GM12892 (cell line): ENCODE measurements around the gene MEIKIN.

Experiments used
- POLR2A ChIP-seq: IDR thresholded peaks from 2 replicates; pipeline ENCODE4 v1.6.1; 2011; ENCODE audit warnings: low read depth, low read length, control low read depth
- POLR2AphosphoS5 ChIP-seq: IDR thresholded peaks from 2 replicates; pipeline ENCODE4 v1.6.1; 2011; ENCODE audit warnings: low read depth, low read length, control low read depth
- TAF1 ChIP-seq: IDR thresholded peaks from 2 replicates; pipeline ENCODE4 v1.6.1; 2011; ENCODE audit warnings: low read depth, mild to moderate bottlenecking, control low read depth, low read length, borderline replicate concordance

GRCh38 chr5:131947445-131947844, 2.0 kb upstream of the MEIKIN start:
- TF ChIP-seq POLR2AphosphoS5 = no peak
- no peak for TF ChIP-seq POLR2A
- TF ChIP-seq TAF1 = no peak
